HepG2 (cell line): Measurements from ENCODE around the gene ROMO1. TPM values are rescaled to one million over a fixed set of nuclear protein-coding genes. Genes with fewer than 3 reads are reported as not detected.
A peak's percentile ranks its signal among the peaks of the same experiment; 100 is the strongest.

ENCODE experiments used
- FOSL1 ChIP-seq: sonication (generic); formaldehyde crosslinking; IDR thresholded peaks from 2 replicates; pipeline ENCODE4 v1.9.0; 2021; ENCODE audit warnings: missing genetic modification reagents, borderline replicate concordance
- REXO4 ChIP-seq: sonication (generic); formaldehyde crosslinking; IDR thresholded peaks from 2 replicates; pipeline ENCODE4 v1.8.0; 2022; ENCODE audit warnings: missing genetic modification reagents, mild to moderate bottlenecking, borderline replicate concordance
- SKI ChIP-seq: fragments of 450-650 bp; IDR thresholded peaks from one replicate; pipeline ENCODE4 v1.6.1; 2018; ENCODE audit warnings: mild to moderate bottlenecking; ENCODE audit not compliant: partially characterized antibody
- SRSF4 ChIP-seq: fragments of 200-400 bp; formaldehyde crosslinking; IDR thresholded peaks from one replicate; pipeline ENCODE4 v1.6.1; 2018; ENCODE audit warnings: mild to moderate bottlenecking, low read depth, low read length, moderate library complexity; ENCODE audit not compliant: poor library complexity, severe bottlenecking
- TARDBP ChIP-seq: sonication (generic); formaldehyde crosslinking; IDR thresholded peaks from 2 replicates; pipeline ENCODE4 v1.8.0; 2022; ENCODE audit warnings: mild to moderate bottlenecking, missing genetic modification reagents
- ZKSCAN8 ChIP-seq: IDR thresholded peaks from 2 replicates; pipeline ENCODE4 v1.6.1; 2016; ENCODE audit warnings: borderline replicate concordance, missing genetic modification reagents, missing compliant biosample characterization
- ZNF577 ChIP-seq: sonication (generic); formaldehyde crosslinking; IDR thresholded peaks from 2 replicates; pipeline ENCODE4 v1.4.0; 2020; ENCODE audit warnings: mild to moderate bottlenecking, low read depth, missing genetic modification reagents, borderline replicate concordance
- polyA plus RNA-seq, 8 experiments: library from polyadenylated mRNA; depleted of rRNA in 3 of 8; stranded (reverse) in 7 of 8; unstranded in 1 of 8; fragments of >200 nt; fragmentation: Illumina TruSeq in 4 of 8; extraction: Trizol in 4 of 8; gene quantifications; 2 replicates each; pipeline versions ENCODE4 v1.2.1 to v1.2.3, GENCODE V29; 2011 to 2016; ENCODE audit warnings: low read depth in 4 of 8, missing spikeins in 1 of 8, mixed read lengths in 1 of 8; ENCODE audit not compliant: insufficient read depth in 1 of 8
- total RNA-seq, 5 experiments: library from RNA; depleted of rRNA; stranded (reverse); fragments of >200 nt; fragmentation: Illumina TruSeq; extraction: Trizol; gene quantifications; 2 replicates each; pipeline ENCODE4 v1.2.3, GENCODE V29; 2016; ENCODE audit warnings: low read depth in 1 of 5
- TF ChIP-seq, protein P1 (sequence below): sonication (generic); formaldehyde crosslinking; IDR thresholded peaks from 2 replicates; pipeline ENCODE4 v1.4.0; 2020; ENCODE audit warnings: missing genetic modification reagents, borderline replicate concordance
- TF ChIP-seq, protein P2 (sequence below): sonication (generic); formaldehyde crosslinking; IDR thresholded peaks from 2 replicates; pipeline ENCODE4 v1.4.0; 2020; ENCODE audit warnings: mild to moderate bottlenecking, missing genetic modification reagents
- TF ChIP-seq, protein P3 (sequence below): sonication (generic); formaldehyde crosslinking; IDR thresholded peaks from 2 replicates; pipeline ENCODE4 v1.8.0; 2022; ENCODE audit warnings: mild to moderate bottlenecking, missing genetic modification reagents
- TF ChIP-seq, protein P4 (sequence below): sonication (generic); formaldehyde crosslinking; IDR thresholded peaks from 2 replicates; pipeline ENCODE4 v1.8.1; 2023; ENCODE audit warnings: mild to moderate bottlenecking, missing genetic modification reagents, borderline replicate concordance
- TF ChIP-seq, protein P5 (sequence below): sonication (generic); formaldehyde crosslinking; IDR thresholded peaks from 2 replicates; pipeline ENCODE4 v1.4.0; 2020; ENCODE audit warnings: mild to moderate bottlenecking, missing genetic modification reagents
- TF ChIP-seq, protein P6 (sequence below): sonication (generic); formaldehyde crosslinking; IDR thresholded peaks from 2 replicates; pipeline ENCODE4 v1.4.0; 2020; ENCODE audit warnings: missing genetic modification reagents, borderline replicate concordance
- TF ChIP-seq, protein P7 (sequence below): sonication (generic); formaldehyde crosslinking; IDR thresholded peaks from 2 replicates; pipeline ENCODE4 v1.4.0; 2020; ENCODE audit warnings: missing genetic modification reagents
- TF ChIP-seq, protein P8 (sequence below): IDR thresholded peaks from 2 replicates; pipeline ENCODE4 v1.6.1; 2016

ROMO1 gene
- total and polyA plus RNA-seq, 2 of the 13 experiments (the other 11 are each of a cell fraction or from before 2014, with no cell fraction given) = 636 to 755 TPM

DNA sequence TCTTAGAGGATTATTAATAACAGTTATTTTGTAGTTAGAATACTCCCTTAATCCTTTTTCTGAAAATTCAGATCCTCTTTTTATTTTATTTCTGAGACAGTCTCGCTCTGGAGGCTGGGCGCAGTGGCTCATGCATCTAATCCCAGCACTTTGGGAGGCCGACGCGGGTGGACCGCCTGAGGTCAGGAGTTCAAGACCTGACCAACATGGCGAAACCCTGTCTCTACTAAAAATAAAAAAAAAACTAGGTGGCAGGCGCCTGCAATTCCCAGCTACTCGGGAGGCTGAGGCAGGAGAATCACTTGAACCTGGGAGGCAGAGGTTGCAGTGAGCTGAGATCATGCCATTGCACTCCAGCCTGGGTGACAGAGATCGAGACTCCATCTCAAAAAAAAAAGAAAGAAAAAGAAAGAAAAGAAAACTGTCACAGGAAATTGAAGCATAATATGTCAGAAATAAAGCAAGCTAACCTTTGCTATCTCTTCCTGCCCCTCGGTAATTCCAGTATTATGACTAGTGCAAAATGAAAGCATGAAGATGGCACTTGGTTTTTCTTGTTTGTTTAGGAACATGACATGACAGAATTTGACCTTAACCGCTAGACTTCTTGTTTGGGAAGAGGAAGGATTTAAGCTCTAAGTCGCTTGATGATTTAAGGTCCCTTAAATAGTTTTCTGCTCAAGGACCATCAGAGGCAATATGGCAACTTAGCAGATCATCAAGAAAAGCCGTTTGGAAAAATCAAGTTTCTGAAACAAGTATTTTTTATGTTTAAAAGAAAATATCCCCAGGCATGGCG, 44.7 kb downstream of the ROMO1 start (continued):
- TF ChIP-seq REXO4 = no peak
- no peak for TF ChIP-seq TARDBP (CRISPR knock-in tag)
- TF ChIP-seq, protein P1, sequence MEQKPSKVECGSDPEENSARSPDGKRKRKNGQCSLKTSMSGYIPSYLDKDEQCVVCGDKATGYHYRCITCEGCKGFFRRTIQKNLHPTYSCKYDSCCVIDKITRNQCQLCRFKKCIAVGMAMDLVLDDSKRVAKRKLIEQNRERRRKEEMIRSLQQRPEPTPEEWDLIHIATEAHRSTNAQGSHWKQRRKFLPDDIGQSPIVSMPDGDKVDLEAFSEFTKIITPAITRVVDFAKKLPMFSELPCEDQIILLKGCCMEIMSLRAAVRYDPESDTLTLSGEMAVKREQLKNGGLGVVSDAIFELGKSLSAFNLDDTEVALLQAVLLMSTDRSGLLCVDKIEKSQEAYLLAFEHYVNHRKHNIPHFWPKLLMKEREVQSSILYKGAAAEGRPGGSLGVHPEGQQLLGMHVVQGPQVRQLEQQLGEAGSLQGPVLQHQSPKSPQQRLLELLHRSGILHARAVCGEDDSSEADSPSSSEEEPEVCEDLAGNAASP (CRISPR knock-in tag) = no peak
- no peak for TF ChIP-seq SRSF4
- TF ChIP-seq FOSL1 (CRISPR knock-in tag) = no peak
- TF ChIP-seq, protein P2, sequence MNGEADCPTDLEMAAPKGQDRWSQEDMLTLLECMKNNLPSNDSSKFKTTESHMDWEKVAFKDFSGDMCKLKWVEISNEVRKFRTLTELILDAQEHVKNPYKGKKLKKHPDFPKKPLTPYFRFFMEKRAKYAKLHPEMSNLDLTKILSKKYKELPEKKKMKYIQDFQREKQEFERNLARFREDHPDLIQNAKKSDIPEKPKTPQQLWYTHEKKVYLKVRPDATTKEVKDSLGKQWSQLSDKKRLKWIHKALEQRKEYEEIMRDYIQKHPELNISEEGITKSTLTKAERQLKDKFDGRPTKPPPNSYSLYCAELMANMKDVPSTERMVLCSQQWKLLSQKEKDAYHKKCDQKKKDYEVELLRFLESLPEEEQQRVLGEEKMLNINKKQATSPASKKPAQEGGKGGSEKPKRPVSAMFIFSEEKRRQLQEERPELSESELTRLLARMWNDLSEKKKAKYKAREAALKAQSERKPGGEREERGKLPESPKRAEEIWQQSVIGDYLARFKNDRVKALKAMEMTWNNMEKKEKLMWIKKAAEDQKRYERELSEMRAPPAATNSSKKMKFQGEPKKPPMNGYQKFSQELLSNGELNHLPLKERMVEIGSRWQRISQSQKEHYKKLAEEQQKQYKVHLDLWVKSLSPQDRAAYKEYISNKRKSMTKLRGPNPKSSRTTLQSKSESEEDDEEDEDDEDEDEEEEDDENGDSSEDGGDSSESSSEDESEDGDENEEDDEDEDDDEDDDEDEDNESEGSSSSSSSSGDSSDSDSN (CRISPR knock-in tag) = no peak
- TF ChIP-seq, protein P3, sequence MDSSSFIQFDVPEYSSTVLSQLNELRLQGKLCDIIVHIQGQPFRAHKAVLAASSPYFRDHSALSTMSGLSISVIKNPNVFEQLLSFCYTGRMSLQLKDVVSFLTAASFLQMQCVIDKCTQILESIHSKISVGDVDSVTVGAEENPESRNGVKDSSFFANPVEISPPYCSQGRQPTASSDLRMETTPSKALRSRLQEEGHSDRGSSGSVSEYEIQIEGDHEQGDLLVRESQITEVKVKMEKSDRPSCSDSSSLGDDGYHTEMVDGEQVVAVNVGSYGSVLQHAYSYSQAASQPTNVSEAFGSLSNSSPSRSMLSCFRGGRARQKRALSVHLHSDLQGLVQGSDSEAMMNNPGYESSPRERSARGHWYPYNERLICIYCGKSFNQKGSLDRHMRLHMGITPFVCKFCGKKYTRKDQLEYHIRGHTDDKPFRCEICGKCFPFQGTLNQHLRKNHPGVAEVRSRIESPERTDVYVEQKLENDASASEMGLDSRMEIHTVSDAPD (CRISPR knock-in tag) = no peak
- TF ChIP-seq, protein P4, sequence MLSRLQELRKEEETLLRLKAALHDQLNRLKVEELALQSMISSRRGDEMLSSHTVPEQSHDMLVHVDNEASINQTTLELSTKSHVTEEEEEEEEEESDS (CRISPR knock-in tag) = peak; percentile 49; the same call in 1 of the 2 replicates
- TF ChIP-seq, protein P5, sequence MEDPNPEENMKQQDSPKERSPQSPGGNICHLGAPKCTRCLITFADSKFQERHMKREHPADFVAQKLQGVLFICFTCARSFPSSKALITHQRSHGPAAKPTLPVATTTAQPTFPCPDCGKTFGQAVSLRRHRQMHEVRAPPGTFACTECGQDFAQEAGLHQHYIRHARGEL (CRISPR knock-in tag) = no peak
- TF ChIP-seq, protein P6, sequence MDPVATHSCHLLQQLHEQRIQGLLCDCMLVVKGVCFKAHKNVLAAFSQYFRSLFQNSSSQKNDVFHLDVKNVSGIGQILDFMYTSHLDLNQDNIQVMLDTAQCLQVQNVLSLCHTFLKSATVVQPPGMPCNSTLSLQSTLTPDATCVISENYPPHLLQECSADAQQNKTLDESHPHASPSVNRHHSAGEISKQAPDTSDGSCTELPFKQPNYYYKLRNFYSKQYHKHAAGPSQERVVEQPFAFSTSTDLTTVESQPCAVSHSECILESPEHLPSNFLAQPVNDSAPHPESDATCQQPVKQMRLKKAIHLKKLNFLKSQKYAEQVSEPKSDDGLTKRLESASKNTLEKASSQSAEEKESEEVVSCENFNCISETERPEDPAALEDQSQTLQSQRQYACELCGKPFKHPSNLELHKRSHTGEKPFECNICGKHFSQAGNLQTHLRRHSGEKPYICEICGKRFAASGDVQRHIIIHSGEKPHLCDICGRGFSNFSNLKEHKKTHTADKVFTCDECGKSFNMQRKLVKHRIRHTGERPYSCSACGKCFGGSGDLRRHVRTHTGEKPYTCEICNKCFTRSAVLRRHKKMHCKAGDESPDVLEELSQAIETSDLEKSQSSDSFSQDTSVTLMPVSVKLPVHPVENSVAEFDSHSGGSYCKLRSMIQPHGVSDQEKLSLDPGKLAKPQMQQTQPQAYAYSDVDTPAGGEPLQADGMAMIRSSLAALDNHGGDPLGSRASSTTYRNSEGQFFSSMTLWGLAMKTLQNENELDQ (CRISPR knock-in tag) = no peak
- TF ChIP-seq, protein P7, sequence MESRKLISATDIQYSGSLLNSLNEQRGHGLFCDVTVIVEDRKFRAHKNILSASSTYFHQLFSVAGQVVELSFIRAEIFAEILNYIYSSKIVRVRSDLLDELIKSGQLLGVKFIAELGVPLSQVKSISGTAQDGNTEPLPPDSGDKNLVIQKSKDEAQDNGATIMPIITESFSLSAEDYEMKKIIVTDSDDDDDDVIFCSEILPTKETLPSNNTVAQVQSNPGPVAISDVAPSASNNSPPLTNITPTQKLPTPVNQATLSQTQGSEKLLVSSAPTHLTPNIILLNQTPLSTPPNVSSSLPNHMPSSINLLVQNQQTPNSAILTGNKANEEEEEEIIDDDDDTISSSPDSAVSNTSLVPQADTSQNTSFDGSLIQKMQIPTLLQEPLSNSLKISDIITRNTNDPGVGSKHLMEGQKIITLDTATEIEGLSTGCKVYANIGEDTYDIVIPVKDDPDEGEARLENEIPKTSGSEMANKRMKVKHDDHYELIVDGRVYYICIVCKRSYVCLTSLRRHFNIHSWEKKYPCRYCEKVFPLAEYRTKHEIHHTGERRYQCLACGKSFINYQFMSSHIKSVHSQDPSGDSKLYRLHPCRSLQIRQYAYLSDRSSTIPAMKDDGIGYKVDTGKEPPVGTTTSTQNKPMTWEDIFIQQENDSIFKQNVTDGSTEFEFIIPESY (CRISPR knock-in tag) = peak; percentile 80
- TF ChIP-seq, protein P8, sequence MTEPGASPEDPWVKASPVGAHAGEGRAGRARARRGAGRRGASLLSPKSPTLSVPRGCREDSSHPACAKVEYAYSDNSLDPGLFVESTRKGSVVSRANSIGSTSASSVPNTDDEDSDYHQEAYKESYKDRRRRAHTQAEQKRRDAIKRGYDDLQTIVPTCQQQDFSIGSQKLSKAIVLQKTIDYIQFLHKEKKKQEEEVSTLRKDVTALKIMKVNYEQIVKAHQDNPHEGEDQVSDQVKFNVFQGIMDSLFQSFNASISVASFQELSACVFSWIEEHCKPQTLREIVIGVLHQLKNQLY (CRISPR knock-in tag) = no peak
- no peak for TF ChIP-seq ZNF577 (CRISPR knock-in tag)
- peak; percentile 48 for TF ChIP-seq SKI
- TF ChIP-seq ZKSCAN8 (CRISPR knock-in tag) = no peak
